Motor neuron (in vitro differentiated cells): Measurements from ENCODE around the gene ZNF512B. TPM values are rescaled to one million over a fixed set of nuclear protein-coding genes. Genes with fewer than 3 reads are reported as not detected.
"Not testable (repeated sequence)": the region's sequence is repeated elsewhere in the genome, so short reads cannot be mapped to it uniquely, and the experiment has no call there.

Experiments used
- ATAC-seq, 8 experiments: fragments of 200-7000 bp; cut with Tn5 transposase; replicated peaks in 6 of 8; 2 replicates each; pipeline ENCODE4 v1.8.0; 2021; ENCODE audit warnings: mild to moderate bottlenecking in 8 of 8, moderate library complexity in 8 of 8
- H3K27ac ChIP-seq, 2 donors: fragments of 250-450 bp; sonication (Bioruptor Pico); 2 replicates each; pipeline ENCODE4 v1.9.0; 2021; ENCODE audit warnings: antibody characterized with exemption in 2 of 2, mild to moderate bottlenecking in 2 of 2, moderate library complexity in 1 of 2
- H3K4me1 ChIP-seq, 2 donors: fragments of 250-450 bp; sonication (Bioruptor Pico); replicated peaks in 1 of 2; 2 replicates each; pipeline ENCODE4 v1.6.1; 2021; ENCODE audit warnings: antibody characterized with exemption in 2 of 2, mild to moderate bottlenecking in 2 of 2, moderate library complexity in 1 of 2
- H3K4me3 ChIP-seq, 5 donors: fragments of 250-450 bp; sonication (Bioruptor Pico); 2 replicates each; pipeline ENCODE4 v1.9.0; 2021; ENCODE audit warnings: antibody characterized with exemption in 5 of 5, mild to moderate bottlenecking in 5 of 5, moderate library complexity in 4 of 5
- WGBS, 10 experiments: fragments of 450-650 bp; shearing (Covaris generic); methylation state at CpG; one replicate each; pipeline ENCODE4 v1.0.0; 2022; 5-methylcytosine and 5-hydroxymethylcytosine counted together
- in situ Hi-C, 9 experiments: fragments of 400-800 bp; cut with MboI; loops; one replicate each; pipeline ENCODE4 v1.15.0; 2021; ENCODE audit warnings: low sequenced_read_pairs in 9 of 9, low pct_unique_long_range_greater_than_20kb in 2 of 9; ENCODE audit not compliant: unreplicated experiment in 9 of 9
- total RNA-seq, 8 experiments: library from RNA; unstranded; fragments of 300-600 nt; gene quantifications; 2 replicates each; pipeline versions ENCODE4 v1.2.3 to v1.2.4, GENCODE V29; 2022

ZNF512B gene
- total RNA-seq, 8 experiments from 2014 or later, result 9.3 to 27.9 (median 16.3) TPM

DNA sequence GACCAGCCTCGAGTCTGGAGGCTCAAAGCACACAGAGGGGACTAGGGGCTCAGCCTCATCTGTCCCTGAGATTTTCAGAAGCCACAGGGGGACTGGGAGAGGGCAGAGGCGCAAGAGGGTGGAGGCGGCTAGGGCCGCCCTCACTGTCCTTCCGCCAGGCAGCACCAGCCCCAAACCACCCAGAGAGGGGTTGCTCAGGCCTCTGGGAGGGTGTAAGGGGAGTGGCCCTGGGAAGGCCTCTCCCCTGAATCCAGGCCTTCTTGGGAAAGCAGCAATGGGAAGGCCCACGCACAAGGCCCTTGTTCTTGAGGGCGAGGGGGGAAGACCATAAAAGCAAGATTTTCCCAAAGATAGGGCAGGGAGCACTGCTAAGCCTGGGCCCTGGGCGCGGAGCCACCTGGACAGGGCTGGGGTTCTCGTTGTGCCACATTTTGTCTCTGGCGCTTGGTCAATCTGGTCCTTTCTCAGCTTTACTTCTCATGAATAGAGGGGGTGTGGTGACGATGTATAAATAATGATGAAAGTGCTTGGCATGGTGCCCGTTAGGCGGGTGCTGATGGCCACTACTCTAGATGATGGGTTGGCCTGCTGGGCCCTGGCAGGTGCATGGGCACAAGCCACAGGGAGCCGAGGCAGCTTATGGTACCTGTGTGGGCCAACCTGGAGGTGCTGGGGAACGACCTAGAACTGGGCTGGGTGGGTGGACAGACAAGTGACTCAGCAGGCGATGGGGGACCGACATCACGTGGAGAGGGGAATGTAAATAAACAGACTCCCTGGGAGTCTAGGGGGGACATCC lies 4.9 kb upstream of the ZNF512B start:
- in situ Hi-C loops, result no loop called here
- no peak overlapping the region for H3K4me3 ChIP-seq
- H3K4me1 ChIP-seq, result peaks cover 9 to 17% of the 10 kb centered on the region in 2 donors
- H3K27ac ChIP-seq, result no peak overlapping the region
- WGBS, 10 experiments, result 0 to 100% (median 77%) methylated on average over 1 to 7 of the region's 19 CpGs; no CpG with 5 or more reads in 1 of the 10 experiments
- no peak for ATAC-seq

DNA sequence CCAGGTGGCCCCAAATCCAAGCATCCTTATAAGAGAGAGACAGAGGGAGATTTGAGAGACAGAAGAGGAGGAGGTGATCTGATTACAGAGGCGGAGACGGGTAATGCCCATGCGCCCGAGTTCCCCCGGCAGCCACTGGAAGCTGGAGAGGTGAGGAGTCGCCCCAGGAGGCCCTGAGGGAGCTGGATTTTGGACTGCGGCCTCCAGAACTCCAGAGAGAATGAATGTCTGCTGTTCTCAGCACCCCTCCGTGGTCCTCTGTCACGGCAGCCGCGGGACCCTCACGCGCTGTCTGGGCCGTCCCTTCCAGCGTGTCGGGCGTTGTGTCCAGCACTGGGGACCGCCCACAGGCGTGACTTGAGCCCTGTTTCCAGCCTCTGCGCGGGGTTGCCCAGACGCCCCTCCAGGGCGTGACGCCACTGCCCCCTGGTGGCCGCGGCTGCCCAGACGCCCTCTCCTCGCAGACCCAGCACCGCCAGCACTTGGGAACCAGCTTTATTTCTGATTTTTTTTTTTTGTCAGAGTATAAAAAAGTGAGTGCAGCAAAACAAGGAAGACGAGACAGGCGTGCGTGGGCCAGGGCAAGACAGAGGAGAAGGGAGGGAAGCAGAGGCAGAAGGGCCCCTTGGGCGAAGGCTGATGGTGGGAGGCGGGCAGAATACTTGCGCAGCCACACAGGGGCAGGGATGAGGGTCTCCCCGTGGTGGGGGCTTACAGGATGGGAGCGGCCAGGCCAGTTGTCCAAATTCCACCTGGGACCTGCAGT lies 4.1 kb upstream of the ZNF512B start:
- in situ Hi-C loops, result no loop called here
- Histone ChIP-seq H3K4me1 (peaks cover 10 to 19% of the 10 kb centered on the region in 2 donors), H3K27ac (peak overlapping the region; percentile 41 to 81), H3K4me3 (peak overlapping the region in 3 of 5 donors; percentile 0 to 19 (median 2))
- 0 to 35% (median 5%) methylated on average over 1 to 24 of the region's 37 CpGs; no CpG with 5 or more reads in 5 of the 10 experiments for WGBS, 10 experiments
- ATAC-seq, result peak; percentile 75 to 87 (median 82)

DNA sequence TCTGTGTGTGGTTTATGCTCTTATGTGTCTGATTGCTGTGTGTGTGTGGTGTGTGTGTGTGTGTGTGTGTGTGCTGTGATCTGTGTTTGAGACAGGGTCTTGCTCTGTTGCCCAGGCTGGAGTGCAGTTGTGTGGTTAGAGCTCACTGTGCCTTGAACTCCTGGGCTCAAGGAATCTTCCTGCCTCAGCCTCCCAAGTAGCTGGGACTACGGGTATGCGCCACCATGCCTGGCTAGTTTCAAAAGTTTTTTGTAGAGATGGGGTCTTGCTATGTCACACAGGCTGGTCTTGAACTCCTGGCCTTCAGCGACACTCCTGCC lies 3.4 kb upstream of the ZNF512B start:
- in situ Hi-C loops, result no loop called here
- Histone ChIP-seq H3K4me3 (no peak overlapping the region), H3K4me1 (peaks cover 17 to 19% of the 10 kb centered on the region in 2 donors), H3K27ac (peak overlapping the region in 1 of 2 donors; percentile 81)
- WGBS, 10 experiments, result 83 to 100% (median 100%) methylated on average over 1 to 2 of the region's 3 CpGs; no CpG with 5 or more reads in 6 of the 10 experiments
- no peak for ATAC-seq

DNA sequence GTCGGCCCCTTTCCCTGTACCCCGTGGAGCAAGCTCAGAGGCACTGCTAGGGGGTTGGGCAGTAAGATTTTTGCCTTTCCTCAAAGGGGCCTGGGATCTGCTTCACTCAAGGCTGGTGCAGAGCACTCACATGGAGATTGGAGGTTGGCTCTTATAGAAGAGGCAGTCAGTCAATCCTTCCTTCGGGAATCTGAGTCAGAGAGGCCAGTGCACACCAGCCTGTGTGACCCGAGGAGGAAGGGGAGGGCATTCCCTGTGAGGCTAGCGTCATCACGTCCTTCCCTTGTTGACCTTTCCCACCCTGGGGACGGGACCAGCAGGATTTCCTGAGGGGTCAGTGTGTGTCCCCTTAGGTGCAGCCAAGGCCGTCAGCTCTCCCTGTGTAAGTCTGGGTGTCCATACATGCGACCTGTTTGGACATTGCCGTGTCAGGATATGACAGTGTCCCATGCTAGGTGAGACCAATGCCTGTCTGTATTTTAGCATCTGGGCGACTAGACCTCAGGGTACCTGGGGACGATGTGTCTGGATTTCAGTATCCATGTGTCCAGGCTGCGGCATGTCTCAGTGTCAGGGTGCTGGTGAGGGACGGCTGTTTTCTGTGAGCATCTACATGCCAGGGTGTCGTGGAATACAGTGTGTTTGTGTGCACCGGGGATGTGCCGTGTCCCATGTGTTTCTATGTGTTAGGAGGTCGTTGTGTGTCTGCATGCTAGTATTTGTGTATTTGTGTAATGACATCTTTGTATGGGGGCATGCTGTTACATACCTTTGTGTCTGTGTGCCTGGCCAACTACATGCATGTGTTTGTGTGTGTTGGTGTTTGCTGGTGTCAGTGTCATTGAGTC lies 2.8 kb upstream of the ZNF512B start:
- in situ Hi-C loops, result no loop called here
- H3K4me1 ChIP-seq, result peaks cover 17 to 18% of the 10 kb centered on the region in 2 donors
- ATAC-seq, result peak in 1 of 8 experiments; percentile 3
- H3K4me3 ChIP-seq, result no peak overlapping the region
- H3K27ac ChIP-seq, result no peak overlapping the region
- WGBS, 10 experiments, result 43 to 100% (median 90%) methylated on average over 1 to 8 of the region's 18 CpGs; no CpG with 5 or more reads in 4 of the 10 experiments

DNA sequence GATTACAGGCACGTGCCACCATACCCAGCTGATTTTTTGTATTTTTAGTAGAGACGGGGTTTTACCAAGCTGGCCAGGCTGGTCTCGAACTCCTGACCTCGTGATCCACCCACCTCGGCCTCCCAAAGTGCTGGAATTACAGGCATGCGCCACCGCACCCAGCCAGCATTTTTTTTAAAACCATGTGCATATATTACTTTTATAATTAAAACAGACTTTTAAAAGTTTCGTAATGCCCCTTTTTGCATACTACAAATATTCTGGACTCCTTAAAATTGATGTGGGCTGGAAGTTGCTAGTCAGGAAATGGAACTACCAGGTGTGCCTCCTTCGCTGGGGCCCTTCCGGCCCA lies 2.2 kb upstream of the ZNF512B start:
- in situ Hi-C loops, H3K27ac ChIP-seq, ATAC-seq, H3K4me3 ChIP-seq: not testable (repeated sequence)
- peaks cover 17 to 18% of the 10 kb centered on the region in 2 donors for H3K4me1 ChIP-seq
- 42 to 100% (median 69%) methylated on average over 2 to 7 of the region's 10 CpGs; no CpG with 5 or more reads in 5 of the 10 experiments for WGBS, 10 experiments

DNA sequence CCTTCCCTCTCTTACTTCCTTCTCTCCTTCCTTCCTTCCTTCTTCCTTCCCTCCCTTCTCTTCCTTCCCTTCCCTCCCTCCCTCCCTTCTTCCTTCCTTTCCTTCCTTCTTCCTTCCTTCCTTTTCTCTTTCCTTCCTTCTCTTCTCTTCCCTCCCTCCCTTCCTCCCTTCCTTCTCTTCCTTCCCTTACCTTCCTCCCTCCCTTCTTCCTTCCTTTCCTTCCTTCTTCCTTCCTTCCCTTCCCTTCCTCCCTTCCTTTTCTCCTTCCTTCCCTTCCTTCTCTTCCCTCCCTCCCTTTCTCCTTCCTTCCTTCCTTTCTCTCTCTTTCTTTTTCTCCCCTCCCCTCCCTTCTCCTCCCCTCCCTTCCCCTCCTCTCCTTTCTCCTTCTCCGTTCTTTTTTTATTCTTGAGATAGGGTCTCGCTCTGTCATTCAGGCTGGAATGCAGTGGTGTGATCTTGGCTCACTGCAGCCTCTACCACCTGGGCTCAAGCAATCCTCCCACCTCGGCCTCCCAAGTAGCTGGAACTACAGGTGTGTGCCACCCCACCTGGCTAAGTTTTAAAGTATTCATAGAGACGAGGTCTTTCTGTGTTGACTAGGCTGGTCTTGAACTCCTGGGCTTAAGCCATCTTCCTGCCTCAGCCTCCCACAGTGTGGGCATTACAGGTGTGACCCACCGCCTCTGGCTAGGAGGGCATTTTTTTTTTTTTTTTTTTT lies 1.1 kb upstream of the ZNF512B start:
- Histone ChIP-seq H3K4me3 (peak overlapping the region in 2 of 5 donors; percentile 93 to 98), H3K27ac (no peak overlapping the region), H3K4me1 (peaks cover 17 to 18% of the 10 kb centered on the region in 2 donors)
- no CpG with 5 or more reads among the region's 5 CpGs for WGBS, 10 experiments
- in situ Hi-C loops, result no loop called here
- no peak for ATAC-seq

DNA sequence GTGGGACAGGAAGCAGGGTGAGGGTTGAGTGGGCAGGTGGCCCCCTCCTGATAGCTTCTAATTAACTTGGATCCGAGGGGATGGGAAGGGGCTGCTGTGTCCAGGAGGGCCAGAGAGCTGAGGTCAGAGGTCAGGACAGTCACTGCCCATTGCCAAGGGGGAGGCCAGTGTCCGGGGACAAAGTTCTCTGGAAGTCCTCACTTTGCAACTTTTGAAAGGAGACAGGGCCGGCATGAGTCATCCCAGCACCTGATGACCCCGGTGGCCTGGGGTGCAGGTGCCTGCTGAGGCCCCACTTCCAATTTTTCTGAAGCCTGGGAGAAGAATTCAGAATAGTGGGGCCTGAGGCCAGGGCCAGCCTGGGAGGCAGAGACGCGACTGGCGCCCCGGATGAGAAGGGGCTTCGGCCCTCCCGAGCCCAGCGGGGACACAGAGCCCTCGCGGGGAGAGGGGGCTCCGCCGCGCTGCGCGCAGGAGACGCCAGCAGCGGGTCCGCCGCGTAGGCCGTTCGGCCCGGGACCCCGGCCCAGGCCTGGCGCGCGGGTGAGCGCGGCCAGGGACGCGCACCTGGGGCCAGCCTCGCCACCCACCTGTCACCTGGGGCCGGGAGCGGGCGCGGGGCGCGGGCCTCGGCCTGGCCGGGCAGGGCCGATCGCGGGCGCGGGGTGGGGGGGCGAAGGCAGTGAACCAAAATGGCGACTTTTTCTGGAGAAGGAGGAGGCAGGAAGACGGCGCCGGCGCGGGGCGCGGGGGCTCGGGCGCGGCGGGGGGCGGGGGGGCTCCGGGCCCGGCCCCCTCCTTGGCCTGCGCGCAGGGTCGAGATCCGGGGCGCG lies 586 bp downstream of the ZNF512B start:
- peak in 7 of 8 experiments; percentile 3 to 27 (median 5) for ATAC-seq
- in situ Hi-C loops, result no loop called here

DNA sequence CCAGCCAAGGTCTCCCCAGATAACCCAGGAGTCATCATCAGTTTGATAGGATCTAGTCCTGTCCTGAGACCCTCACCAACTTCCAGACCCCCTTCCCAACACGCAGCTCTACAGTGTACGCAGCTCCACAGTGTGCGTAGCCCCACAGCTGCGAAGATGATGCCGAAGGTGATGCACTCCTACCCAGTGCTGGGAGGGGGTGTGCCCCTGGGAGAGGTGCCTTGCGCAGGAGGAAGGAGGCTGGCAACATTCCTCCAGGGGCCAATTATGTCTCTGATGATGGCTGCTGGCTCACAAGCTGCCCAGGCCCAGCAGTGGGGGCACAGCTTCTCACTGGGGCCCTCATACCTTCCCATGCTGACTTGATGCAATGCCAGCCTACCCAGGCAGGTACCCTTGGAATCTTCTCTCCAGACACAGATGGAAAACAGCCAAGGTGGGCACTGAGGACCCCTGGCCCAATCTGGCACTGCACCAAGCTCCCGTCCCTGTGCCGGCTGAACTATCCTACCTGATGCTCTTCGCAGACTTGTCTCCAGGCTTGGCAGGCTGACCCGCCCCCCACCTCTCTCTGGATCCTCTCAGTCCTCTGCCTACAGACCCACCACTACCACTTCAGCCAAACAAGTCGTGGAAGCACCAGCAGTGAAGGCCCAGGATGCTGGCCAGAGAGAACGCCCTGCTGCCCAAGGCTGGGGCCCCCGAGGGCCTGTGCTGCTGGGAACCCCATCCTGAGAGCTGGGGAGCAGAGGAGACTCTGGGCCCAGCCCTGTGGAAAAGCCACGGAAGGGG lies 1.4 kb downstream of the ZNF512B start:
- Histone ChIP-seq H3K4me3 (peak overlapping the region; percentile 58 to 98 (median 93)), H3K4me1 (peaks cover 13 to 14% of the 10 kb centered on the region in 2 donors), H3K27ac (no peak overlapping the region)
- no peak for ATAC-seq
- in situ Hi-C loops, result no loop called here
- WGBS, 10 experiments, result 90 to 100% (median 98%) methylated on average over 1 to 6 of the region's 14 CpGs; no CpG with 5 or more reads in 6 of the 10 experiments

More for the DNA sequence above, 586 bp downstream of the ZNF512B start:
- Histone ChIP-seq H3K4me3 (peak overlapping the region; percentile 58 to 98 (median 93)), H3K4me1 (peaks cover 17 to 18% of the 10 kb centered on the region in 2 donors), H3K27ac (peak overlapping the region; percentile 48 to 76)
- WGBS, 10 experiments, result 0% methylated on average over 10 of the region's 70 CpGs; no CpG with 5 or more reads in 9 of the 10 experiments

DNA sequence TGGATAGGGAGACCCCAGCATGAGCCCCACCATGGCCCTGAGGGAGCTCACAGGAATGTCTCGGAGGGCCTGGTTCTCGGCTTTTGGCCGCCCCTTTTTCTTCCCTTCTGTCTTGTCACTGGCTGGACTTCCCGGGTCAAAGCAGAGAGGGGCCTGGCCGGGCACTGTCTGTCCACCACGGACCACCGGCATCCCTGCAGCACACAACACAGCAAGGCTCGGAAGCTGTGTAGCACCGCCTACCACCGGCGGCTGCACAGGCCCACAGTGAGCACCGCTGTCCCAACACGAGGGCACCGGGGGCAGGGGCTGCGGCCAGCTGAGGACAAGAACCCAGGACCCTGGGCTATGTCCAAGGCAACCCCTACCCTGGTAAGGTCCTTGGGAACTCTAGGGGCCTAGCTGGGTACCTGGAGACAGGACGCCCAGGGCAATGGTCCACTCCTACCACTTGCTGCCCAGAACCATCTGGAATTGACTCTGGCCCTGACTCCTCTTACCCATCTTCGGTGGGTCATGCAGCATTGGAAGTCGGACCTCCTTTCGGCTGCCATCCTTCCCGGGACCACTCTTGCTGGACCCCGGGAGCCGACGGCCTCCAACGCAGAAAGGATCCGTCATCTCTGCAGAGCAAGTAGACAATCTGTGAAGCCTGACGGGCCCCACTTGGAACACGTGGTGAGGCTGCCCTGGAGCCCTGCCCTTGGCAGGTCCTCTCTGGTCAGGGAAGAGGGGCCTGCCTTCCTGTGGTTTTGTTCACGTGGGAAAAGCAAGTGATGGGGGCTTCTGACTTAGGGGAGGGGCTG lies 2.2 kb downstream of the ZNF512B start:
- WGBS, 10 experiments, result 73 to 100% (median 95%) methylated on average over 1 to 8 of the region's 28 CpGs; no CpG with 5 or more reads in 5 of the 10 experiments
- Histone ChIP-seq H3K4me3 (no peak overlapping the region), H3K27ac (no peak overlapping the region), H3K4me1 (peaks cover 12 to 13% of the 10 kb centered on the region in 2 donors)
- no peak for ATAC-seq
- in situ Hi-C loops, result no loop called here

DNA sequence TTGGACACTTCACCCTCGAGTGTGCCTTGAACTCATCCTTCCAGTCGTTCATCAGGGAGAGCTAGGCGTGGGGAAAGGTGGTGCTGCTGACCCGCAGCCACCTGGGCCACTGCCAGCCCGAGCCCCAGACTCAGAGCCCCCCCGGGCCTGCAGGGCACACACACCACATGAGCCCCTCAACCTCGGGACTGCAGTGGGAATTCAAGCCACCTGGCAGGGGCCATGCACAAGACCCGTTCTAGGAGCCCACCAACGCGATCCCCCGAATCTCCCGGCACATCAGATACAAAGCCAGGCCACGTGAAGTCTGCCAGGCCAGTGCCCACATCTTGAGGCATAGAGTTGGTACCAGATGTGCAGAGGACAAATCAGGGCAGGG lies 2.8 kb downstream of the ZNF512B start:
- Histone ChIP-seq H3K4me3 (no peak overlapping the region), H3K4me1 (peaks cover 12 to 13% of the 10 kb centered on the region in 2 donors), H3K27ac (no peak overlapping the region)
- in situ Hi-C loops, result no loop called here
- no peak for ATAC-seq
- 100% methylated on average over 1 of the region's 13 CpGs; no CpG with 5 or more reads in 9 of the 10 experiments for WGBS, 10 experiments
